ENCODE measurements around the gene TMEM150C.
A peak's percentile ranks its signal among the peaks of the same experiment; 100 is the strongest.
"Not testable (repeated sequence)": the region's sequence is repeated elsewhere in the genome, so short reads cannot be mapped to it uniquely, and the experiment has no call there.

Gene TMEM150C

DNA sequence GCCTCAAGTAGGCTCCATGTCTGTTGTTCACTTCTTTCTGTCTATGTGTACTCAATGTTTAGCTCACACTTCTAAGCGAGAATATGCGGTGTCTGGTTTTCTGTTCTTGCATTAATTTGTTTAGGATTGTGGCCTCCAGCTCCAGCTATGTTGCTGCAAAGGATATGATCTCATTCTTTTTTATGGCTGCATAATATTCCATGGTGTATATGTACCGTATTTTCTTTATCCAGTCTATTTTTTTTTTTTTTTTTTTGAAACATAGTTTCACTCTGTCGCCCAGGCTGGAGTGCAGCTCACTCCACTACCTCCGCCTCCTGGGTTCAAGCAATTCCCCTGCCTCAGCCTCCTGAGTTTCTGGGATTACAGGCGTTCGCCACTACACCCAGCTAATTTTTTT, 5.7 kb upstream of the TMEM150C start:
- DNase-seq = no peak

DNA sequence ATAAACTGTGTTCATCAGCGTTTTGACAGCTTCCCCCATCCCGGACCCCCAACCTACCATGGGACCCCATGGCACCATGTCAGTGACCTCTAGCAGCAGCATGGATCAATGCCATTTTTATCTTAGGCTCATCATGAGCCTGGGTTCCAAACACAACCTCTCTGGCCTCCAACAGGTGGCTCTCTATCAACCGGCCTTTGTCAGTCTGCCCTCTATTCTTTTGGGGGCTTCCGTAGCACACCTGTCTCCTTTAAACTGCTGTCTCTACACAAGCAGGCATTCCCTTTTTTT, 721 bp upstream of the TMEM150C start:
- DNase-seq = peak; percentile 10

- no peak for DNase-seq
Measured at GRCh38 chr4:82560853-82561785, 669 bp downstream of the TMEM150C start.

GRCh38 chr4:82559735-82560120, 2.1 kb downstream of the TMEM150C start:
- DNase-seq = no peak

GRCh38 chr4:82559090-82559734, 2.6 kb downstream of the TMEM150C start:
- DNase-seq = not testable (repeated sequence)

DNA sequence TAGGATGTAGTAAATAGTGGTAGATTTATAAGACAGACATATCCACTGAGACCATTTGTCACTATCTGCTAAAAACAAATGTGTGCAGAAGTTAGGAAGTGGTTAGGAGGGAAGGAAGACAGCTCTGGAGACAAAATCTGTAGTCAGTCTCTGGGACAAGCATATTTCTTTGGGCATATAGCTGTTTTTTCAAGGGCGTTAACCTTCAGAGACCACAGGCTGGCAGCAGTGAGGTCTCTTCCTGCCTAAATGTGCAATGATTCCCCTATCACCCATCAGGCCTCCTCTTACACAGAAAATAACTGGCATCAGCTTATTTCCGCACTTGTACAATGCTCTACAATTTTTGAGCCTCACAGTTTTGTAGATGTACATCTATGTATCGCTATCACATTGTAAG, 6.5 kb downstream of the TMEM150C start:
- DNase-seq = no peak

- DNase-seq = no peak
Measured at GRCh38 chr4:82553020-82553419, 8.8 kb downstream of the TMEM150C start.

DNA sequence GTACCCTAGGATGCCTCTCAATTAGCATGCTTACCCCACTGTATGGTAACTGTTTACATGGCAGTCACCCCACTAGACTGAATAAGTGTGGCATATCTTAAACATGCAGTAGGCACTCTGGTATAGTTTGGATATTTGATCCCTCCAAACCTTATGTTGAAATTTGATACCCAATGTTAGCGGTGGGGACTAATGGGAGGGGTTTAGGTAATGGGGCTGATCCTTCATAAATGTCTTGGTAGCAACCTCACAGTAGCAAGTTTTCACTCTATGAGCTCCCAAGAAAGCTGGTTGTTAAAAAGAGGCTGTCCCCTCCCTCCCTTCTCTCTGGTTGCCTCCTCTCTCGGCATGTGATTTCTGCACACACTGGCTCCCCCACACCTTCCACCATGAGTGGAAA, 10.1 kb downstream of the TMEM150C start:
- no peak for DNase-seq

DNA sequence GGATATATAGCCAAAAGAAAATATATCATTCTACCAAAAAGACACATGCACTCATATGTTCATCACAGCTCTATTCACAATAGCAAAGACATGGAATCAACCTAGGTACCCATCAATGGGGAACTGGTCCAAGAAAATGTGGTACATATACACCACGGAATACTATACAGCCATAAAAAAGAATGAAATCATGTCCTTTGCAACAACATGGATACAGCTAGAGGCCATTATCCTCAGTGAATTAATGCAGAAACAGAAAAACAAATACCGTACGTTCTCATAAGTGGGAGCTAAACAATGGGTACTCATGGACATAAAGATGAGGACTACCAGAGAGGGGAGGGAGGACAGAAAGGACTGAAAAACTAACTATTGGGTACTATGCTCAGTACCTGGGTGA, 13.9 kb downstream of the TMEM150C start:
- not testable (repeated sequence) for DNase-seq

- DNase-seq = no peak
Measured at GRCh38 chr4:82543131-82543530, 18.7 kb downstream of the TMEM150C start.

DNA sequence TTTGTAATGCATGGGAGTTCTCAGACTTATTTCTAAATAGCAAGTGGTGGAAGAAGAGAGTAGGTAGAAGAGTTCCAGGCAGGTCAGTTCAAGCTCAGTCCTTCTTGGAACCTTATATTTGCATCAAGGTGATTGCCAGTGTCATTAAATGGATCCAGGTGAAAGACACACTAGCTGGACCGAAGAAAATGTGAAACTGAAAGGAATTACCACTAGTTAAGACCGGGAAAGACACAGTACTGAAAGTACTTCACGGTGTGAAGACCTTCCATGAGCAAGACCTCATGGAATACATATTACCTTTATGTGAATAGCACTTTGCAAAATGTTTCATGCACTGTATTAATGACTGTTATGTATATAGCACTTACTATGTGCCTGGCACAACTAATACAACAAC, 19.1 kb downstream of the TMEM150C start:
- DNase-seq = no peak

- DNase-seq = no peak
Measured at GRCh38 chr4:82529322-82529721, 32.5 kb downstream of the TMEM150C start.

DNA sequence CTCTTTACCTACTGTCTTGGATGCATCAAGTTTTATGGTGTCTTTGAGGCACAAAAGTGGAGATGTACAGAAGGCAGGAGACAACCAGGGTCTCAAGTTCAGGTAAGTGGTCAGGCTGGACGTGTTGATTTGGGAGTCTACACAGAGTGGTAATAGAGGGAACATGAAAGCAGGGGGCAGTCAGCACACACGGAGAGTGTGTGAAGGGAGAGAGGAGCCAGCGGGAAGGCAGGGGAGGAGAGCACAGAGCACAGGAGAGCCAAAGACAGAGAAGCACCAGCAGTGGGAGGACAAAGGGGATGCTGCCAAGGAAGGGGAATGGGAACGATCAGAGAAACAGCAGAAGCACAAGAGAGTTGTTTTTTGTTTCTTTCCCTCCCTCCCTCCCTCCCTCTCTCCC, 32.9 kb downstream of the TMEM150C start:
- no peak for DNase-seq

- DNase-seq = no peak
Measured at GRCh38 chr4:82528074-82528473, 33.7 kb downstream of the TMEM150C start.

DNA sequence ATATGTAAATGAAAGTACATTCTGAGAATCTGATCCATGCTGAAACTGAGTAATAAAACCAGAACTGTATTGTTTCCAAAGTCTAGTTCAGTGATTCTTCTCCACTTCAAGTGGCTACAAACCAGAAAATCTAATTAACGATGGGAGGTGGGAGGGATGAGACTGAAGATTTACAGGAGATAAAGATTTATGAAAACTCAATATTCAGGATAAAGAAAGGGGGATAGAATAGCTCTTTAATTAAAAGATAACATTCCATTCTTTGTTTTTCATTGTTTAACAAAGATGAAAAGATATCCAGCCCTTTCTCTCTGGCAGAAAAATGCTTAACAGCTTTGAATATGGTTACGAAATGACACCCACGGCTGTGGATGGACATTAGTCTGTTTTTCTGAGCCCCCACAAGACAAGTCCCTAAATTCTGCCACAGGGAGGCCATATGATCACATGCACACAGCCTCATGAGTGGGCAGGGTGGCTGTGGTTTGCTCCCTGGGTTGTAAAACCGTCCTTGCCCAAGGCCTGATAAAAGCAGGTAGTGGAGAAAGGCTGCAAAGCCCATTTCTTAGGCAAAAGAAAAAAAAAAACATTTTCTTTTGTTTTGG, 36.4 kb downstream of the TMEM150C start:
- DNase-seq = no peak

DNA sequence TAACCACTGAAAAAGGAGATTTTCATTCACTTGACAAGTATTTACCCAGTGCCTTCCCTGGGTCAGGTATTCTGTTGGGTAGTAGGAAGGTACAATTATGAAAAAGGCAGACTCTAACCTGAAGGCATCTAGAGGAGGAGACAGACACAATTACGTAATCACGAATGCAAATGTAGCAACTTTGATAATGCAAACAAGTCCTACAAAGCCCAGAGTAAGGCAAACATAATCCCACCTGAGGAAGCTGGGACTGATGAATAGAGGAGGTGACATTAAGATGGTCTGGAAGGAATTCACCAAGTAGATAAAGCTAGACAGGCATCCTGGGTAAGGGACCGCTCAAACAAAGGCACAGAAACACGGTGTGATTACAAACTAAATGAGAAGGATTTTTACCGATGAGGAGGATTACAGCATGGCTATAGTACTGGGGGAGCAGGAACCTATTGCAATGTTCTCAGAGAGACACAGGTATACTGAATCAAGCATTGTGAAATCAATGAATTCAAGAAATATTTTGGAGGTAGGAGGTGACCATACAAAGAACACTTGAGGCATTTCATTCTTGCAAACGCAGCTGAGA, 37.1 kb downstream of the TMEM150C start:
- DNase-seq = no peak

GRCh38 chr4:82523179-82523578, 38.6 kb downstream of the TMEM150C start:
- no peak for DNase-seq

DNA sequence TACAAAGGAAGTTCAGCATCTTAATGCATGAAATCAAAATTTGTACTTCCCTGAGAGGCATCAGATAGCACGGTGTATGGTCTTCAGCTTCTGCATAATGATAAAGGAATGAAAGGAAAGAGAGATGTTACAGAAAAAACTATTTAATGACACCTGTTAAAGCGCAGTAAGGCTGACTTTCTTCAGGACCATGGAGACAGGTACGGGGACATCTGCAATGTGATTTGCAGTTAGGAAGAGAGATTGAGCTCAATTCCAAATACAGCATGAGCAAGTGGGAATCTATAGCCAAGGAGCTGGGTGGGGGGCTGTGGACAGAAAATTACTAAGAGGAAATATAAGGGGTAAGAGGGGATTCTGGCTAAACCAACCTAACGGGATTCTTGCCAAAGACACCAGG, 39.3 kb downstream of the TMEM150C start:
- DNase-seq = no peak

- no peak for DNase-seq
Measured at GRCh38 chr4:82521283-82521682, 40.5 kb downstream of the TMEM150C start.

DNA sequence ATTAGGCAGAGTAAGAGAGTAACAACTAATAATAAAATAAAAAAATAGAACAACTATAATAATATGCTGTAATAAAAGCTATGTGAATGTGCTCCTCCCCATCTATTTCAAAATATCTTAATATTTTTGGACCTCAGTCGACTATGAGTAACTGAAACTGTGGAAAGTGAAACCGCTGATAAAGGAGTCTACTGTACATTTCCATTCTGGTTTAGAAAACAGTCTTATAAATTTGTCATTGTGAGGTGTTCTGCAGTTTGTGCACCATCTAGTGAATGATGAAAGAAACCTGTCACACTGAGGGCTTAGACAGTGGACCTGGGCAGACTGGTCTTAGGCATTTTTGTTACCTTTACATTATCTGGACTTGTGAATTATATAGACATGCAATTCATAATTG, 42.0 kb downstream of the TMEM150C start:
- no peak for DNase-seq

GRCh38 chr4:82519072-82519471, 42.7 kb downstream of the TMEM150C start:
- no peak for DNase-seq

- DNase-seq = no peak
Measured at GRCh38 chr4:82517043-82517442, 44.7 kb downstream of the TMEM150C start.

GRCh38 chr4:82515705-82516104, 46.1 kb downstream of the TMEM150C start:
- DNase-seq = no peak

- no peak for DNase-seq
Measured at GRCh38 chr4:82513382-82513781, 48.4 kb downstream of the TMEM150C start.

Data from SHP77 treated with DMSO at 0.1 percent for 48 hours (cell line).